Ureter (tissue), 1 donor: Measurements from ENCODE around the gene FFAR3. TPM values are rescaled to one million over a fixed set of nuclear protein-coding genes. Genes with fewer than 3 reads are reported as not detected.
A peak's percentile ranks its signal among the peaks of the same experiment; 100 is the strongest.

Source experiments
- DNase-seq: peaks from one replicate; pipeline ENCODE4 v3.0.0-alpha.2; 2020; ENCODE audit warnings: low spot score
- total RNA-seq: library from RNA; stranded (reverse); gene quantifications from one replicate; pipeline ENCODE4 v1.2.4, GENCODE V29; 2023
- donor health status: DM: yes; HTN: yes; CAD: no.

Gene FFAR3, protein sequence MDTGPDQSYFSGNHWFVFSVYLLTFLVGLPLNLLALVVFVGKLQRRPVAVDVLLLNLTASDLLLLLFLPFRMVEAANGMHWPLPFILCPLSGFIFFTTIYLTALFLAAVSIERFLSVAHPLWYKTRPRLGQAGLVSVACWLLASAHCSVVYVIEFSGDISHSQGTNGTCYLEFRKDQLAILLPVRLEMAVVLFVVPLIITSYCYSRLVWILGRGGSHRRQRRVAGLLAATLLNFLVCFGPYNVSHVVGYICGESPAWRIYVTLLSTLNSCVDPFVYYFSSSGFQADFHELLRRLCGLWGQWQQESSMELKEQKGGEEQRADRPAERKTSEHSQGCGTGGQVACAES
- not detected for total RNA-seq

DNA sequence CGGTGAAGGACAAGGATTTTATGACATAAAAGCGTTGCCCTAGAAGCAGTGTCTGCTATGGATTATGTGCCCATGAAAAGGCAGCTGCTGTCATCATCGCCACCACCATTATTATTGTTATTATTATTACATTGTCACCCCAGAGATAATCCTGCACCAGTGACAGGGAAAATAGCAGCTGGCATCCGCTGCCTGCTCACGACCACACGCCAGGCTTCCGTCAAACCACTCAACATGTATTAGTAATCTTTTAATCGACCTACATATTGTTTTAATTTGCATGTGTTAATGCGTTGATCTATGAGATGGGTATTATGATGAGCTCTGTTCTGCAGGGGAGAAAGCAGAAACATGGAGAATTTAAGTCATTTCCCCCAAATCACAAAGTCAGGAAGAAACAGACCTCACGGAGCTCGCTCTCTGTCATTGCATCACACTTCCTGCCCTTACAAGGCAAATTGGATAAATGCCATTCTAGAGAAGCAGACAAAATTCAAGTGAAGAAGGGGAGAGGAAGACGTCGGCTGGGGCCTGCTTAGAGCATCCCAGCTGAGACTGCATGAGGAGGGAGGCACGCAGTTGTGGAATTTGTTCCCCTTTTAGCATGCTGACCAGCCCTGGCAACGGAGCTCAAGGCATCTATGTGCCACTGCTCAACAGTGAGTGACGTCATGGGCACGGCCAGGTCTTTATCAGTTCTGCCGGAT is at the start of gene FFAR3:
FFAR3 (plus strand) TSS at position 594 of the 707 bp plus-strand sequence. CDS start 431 bp downstream, outside the sequence.
- DNase-seq = no peak

DNA sequence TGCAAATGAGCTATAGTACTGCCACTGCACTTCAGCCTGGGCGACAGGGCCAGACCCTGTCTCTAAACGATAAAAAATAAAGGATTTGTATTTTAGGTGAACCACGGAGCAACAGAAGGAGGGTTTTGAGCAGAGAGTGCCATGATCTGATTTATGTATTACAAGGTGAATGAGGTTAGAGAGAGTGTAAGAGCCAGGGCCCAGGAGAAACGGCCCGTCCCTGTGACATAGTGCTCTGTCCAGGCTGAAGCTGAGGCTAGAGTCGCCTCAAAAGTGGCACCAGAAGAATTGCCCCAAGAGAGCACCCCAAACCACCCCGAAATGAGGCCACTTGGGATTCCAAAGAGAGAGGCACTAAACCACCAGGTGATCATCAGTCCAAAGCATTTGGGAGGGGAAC is 49.4 kb upstream of the FFAR3 start:
- DNase-seq = no peak

DNA sequence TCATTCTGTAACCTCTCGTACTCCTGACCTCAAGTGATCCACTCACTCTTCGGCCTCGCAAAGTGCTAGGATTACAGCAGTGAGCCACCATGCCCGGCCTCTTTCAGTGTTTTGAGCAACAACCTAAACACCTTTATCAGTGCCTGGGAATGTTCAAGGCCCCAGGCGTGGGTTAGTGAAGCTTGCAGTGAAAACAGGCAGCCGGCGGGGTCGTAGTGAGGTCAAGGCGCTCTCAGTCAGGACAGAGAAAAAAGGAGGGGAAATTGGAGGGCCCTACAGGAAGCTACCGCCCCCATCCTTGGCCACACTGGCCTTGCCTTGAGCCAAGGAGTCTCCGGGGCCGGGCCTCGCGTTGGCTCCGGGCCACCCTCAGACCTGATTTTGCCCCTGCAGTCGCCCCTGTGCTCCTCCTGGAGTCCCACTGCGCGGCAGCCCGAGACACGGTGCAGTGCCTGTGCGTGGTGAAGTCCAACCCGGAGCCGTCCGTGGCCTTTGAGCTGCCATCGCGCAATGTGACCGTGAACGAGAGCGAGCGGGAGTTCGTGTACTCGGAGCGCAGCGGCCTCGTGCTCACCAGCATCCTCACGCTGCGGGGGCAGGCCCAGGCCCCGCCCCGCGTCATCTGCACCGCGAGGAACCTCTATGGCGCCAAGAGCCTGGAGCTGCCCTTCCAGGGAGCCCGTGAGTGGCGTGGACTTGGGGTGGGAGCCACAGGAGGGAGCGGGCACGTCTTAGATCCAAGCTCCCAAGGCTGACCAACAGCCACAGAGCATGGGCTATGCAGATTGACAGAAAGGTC is 48.6 kb upstream of the FFAR3 start:
- DNase-seq = no peak

DNA sequence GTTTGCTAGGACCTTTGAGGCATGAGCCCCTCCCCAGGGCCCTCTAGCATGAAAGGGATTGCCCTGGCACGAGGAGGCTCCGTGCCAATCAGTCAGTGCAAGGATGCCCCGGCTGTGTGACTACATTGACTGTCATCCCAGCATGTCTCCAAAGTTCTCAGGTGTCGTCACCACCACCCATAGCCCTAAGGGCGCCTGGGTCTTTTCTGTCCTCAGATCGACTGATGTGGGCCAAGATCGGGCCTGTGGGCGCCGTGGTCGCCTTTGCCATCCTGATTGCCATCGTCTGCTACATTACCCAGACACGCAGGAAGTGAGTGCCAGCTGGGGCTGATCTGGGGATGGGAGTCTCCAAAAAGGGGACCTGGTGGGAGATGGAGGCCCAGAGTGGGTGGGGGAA is 47.9 kb upstream of the FFAR3 start:
- DNase-seq = no peak

DNA sequence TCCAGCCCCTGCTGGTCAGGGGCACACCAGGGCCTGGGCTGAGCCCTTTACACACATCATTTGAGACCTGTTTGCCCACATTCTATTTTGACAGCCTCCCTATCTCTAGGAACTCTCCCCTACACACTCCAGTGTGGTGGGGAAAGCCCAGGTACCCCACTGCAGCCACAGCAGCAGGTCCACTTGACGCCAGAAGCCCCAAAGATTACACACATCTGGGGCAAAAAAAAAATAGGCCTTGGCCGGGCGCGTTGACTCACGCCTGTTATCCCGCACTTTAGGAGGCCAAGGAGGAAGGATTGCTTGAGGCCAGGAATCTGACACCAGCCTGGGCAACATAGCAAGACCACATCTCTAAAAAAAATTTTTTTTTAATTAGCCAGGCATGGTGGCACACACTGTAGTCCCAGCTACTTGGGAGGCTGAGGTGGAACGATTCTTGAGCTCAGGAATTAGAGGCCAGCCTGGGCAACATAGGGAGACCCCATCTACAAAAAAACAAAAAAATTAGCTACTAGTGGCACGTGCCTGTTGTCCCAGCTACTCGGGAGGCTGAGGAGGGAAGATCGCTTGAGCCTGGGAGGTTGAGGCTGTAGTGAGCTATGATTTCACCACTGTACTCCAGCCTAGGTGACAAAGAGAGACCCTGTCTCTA is 47.3 kb upstream of the FFAR3 start:
- DNase-seq = no peak

DNA sequence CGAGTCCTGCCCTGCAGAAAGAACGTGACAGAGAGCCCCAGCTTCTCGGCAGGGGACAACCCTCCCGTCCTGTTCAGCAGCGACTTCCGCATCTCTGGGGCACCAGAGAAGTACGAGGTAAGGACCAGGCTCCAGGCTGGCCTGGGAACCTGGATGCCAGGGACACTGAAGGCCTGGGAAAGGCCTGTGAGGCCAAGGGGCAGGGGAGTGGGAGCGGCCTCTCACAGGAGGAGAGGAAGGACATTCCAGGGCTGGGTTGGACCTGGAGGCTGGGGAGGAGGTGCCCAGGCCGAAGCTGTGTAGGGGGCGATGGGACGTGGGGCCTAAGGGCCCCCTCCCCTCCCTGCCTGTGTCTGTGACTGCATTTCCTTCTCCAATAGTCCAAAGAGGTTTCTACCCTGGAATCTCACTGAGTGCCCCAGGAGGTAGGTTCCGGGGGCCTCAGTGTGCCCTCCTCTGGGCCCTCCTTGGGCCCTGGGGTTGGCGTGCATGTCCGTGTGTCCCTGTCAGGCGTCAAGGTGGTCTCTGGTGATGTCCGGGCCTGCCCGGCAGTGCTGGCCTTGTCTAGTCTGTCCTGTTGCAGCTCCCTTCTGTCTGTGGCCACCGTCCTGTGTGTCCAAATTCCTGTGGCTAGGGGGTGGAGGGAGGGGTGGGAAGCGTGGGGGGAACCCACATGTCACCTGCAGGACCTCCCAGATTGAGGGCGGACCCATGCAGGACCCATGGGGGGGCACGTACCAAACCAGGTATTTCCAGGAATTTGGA is 46.2 kb upstream of the FFAR3 start:
- no peak for DNase-seq

DNA sequence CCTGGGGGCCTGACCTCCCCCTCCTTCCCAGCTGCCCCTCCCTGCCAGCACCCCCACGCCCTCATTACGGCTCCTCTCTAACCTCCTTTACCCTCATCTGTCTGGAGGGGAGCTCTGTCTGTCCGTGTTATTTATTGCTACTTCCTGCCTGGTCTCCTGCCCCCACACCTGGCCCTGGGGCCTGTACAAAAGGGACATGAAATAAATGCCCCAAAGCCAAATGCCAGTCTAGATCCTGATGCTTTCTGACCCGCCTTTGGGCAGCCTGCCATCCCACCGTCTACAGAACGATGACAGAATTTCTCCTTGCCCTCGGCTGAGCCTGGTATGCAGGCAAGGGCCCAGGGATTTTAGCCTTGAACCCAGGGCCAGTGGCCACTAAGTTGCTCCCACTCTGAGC is 44.7 kb upstream of the FFAR3 start:
- DNase-seq = no peak

DNA sequence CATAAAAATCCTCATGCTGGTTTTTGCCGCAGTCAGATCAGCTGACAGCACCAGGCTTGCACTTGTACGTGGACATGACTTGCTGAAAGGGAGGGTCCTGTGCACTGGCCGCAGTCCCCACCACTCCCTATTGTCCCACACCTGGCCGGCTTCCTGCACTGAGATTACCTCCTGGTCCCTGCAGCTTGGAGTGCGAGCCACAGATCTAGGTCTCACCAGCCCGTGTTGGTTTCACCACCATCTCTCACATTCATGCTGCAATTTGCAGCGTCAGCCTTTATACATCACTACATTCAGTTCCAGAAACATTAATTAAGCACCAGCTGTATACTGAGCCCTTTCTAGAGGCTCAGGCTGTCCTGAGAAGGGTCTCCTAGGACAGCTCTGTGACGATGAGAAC is 44.2 kb upstream of the FFAR3 start:
- DNase-seq = no peak

DNA sequence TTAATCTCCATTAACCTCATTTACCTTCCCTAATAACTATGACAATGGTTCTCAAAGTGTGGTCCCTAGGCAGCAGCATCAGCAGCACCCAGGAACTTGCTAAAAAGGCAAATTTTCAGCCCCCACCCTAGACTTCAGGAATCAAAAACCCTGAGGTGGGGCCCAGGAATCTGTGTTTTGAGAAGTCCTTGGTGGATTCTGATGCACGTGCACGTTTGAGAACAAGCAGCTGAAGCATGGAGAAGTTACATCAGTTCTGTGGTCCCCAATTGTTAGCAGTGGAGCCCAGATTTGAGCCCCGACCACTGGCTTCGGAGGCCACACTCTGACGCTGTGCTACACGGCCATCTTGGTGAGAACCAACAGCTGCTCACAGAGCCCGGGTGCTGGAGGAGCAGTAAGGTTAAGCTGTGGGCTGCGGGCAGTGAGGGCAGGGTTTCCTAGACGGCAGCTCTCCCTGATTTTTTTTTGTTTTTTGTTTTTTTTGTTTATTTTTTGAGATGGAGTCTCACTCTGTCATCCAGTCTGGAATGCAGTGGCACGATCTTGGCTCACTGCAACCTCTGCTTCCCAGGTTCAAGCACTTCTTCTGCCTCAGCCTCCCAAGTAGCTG is 43.3 kb upstream of the FFAR3 start:
- DNase-seq = no peak

DNA sequence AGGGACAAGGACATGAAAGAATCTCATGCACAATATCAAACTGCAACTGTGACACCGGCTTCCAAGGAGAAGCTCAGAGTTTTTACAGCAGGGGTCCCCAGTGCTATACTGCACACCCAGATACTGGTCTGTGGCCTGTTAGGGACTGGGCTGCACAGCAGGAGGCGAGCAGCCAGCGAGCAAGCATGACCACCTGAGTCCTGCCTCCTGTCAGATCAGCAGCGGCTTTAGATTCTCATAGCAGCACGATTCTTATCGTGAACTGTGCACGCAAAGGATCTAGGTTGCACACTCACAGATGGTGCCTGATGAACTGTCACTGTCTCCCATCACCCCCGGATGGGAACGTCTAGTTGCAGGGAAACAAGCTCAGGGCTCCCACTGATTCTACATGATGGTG is 42.4 kb upstream of the FFAR3 start:
- DNase-seq = no peak

DNA sequence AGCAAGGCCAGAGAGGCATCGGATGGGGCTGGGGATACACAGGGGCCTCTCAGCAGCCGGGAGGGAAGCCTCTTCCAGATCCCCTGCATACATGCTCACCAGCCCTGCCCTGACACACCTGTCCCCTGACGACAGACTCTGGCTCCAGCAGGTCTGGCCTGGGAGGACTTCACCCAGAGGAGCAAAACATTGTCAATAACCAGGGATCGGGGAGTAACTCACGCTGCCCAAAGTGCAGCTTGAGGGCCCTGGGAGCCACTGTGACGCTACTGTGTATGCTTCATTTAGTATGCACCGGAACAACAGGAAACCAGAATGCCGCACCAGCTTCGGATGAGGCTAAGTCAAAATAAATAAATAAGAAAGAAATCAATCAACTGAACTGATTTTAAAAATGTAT is 41.7 kb upstream of the FFAR3 start:
- no peak for DNase-seq

DNA sequence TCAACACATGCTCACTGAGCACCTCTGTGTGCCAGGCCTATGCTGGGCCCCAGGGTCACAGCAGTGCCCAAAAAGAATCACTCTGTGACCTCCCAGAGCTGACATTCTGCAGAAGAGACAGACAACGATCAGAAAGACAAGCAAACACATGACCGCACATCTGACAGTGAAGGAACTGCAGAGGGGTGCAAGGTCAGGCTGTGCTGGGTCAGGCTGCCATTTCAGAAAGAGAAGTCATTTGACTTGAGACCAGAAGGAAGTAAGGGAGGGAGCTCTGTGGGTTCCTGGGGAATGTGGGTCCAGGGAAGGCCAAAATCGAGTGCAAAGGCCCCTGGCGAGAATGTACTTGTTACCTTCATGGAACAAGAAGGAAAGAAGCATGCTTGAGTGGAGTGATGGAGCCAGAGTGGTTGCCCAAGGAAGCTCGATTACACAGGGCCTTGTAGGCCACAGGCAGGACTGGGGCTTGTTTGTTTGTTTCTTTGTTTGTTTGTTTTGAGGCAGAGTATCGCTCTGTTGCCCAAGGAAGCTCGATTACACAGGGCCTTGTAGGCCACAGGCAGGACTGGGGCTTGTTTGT is 40.7 kb upstream of the FFAR3 start:
- no peak for DNase-seq

DNA sequence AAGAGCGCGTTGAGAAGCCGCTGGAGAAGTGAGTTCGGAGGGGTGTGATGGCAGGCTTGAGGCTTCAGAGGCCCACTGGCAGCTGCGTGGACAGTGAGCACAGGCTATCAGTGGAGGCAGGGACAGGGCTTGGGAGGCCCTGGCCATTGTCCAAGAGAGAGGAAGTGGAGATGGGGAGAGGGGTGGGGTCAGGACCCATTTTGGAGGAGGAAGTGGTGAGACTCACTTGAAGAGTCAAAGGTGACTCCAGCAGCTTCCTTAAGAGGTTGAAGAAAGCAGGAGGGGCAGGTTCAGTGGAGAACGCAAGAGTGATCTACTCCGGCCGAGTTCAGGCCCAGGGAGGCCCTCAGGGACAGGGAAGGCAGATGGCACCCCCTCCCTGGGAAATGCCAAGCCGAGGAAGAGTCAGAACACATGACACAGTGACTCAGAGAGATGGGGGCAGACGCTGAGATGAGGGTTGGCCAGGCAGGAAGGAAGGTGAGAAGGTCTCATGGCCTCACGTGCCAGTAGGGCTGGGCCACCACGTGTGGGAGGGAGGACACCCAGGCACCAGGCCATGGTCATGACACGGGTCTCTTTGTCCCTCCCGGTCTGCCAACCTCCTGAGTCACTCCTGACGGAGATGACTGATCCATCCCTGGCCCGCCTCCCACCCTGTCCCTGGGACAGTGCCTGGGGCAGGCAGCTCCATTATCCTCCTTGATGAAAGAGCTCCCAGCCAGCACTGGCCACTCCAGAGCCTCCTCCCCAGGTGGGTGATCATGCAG is 39.4 kb upstream of the FFAR3 start:
- peak; percentile 61 for DNase-seq

DNA sequence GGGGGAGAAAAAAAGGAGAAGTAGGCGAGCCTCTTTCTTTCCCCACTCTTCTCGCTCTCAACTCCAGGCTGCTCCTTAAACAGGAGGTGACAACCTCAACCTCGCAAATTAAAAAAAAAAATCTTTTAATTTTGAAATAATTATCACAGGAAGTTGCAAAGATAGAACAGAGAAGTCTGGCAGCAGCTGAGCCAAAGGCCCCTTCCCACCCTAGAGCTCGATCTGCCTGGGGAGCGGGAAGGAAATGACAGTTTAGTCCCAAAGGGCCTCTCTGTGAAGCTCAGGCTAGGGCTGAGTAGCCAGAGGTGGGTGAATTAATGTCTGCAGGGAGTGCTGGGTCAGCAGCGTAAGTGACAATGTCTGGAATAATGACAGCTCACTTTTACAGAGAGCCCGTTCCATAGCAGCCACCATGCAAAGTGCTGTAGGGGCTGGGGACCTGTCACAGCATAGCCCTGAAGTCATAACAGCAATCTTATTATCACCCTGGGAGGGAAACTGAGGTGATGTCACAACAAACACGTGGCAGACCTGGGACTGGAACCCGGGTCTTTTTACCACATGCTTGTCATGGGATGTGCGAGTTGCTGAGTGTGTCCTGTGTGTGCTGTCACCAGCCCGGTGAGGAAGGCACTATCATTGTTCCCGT is 38.1 kb upstream of the FFAR3 start:
- DNase-seq = no peak

DNA sequence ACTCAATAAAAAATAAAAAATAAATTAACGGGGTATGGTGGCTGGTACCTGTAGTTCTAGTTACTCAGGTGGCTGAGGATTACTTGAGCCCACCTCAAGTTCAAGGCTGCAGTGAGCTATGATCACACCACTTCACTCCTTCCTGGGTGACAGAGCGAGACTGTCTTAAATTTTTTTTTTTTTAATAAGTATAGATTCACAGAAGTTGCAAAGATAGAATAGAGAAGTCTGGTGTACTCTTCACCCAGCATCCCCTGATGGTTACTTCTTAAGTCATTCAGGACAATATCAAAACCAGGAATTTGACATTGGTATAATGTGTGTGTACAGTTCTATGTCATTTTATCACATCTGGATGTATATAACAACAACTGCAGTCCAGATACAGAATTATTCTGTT is 37.0 kb upstream of the FFAR3 start:
- DNase-seq = no peak

DNA sequence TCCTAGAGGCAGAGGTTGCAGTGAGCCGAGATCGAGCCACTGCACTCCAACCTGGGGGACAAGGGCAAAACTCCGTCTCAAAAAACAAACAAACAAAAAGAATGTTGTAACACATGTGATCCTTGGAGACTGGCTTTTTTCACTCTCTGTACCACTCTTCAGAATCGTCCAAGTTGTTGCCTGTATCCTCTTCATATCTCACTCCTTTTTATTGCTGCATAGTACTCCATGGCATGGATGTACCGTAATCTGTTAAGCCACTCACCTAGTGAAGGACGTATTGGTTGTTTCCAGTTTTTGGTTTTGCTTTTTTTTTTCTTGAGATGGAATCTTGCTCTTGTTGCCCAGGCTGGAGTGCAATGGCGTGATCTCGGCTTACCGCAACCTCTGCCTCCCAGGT is 36.2 kb upstream of the FFAR3 start:
- DNase-seq = no peak

DNA sequence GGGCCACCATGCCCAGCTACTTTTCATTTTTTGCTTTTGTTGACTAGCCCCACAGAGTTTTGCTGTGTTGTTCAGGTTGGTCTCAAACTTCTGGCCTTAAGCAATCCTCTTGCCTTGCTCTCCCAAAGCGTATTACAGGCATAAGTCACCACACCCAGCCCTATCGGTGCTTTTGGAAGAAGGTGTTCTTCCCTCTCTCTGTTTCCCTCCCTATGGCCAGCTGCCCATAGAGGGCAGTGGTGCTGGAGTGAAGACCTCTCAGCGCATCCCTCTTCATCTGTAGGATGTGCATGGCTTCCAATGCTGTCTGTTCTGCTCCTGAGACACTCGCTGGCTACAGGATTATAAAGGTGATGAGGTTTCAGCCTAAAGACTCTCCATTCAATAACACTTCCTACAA is 30.6 kb upstream of the FFAR3 start:
- no peak for DNase-seq

DNA sequence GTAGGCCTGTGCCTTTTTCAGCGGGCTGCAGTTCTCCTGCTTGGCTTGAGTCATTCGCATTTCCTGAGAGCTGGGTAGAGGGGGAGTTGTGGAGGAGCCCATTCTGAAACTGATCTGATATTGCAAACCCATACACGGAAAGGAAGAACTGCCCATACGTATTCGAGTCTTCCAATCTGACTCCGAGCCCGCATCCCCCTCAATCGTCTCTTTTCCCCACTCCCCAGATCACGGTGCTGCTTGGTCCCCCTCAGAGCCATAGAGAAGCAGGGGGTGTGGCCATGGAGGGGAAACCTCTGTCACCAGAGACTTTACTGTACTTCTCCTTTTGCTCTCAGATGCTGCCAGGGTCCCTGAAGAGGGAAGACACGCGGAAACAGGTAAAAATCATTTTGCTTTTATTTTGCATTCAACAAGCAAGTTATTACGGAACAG is 29.4 kb upstream of the FFAR3 start, which contains the start of gene CD22:
CD22 (plus strand) TSS at position 337 of the 435 bp plus-strand sequence. CDS start 2,854 bp downstream, outside the sequence.
- no peak for DNase-seq

DNA sequence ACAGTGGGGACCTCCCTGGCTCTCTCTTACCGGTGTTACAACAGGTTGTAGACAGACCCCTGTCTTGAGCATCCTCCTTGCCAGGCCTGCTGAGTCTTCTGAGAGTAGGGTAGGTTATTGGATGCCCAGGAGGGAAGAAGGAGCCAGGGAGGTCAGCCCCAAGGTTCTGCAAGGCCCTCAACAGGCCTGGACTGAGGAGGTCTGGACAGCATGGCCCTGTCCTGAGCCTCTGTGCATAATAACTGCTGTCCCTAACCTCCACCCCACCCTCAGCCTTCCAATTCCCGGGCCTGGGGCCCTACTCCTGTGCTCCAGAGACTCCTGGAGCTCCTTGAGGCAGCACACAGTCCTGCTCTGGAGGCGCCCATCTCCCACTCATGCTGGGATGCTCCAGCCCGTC is 28.9 kb upstream of the FFAR3 start:
- no peak for DNase-seq
